H9 (cell line): Measurements from ENCODE around the gene RPS6KA1. TPM values are rescaled to one million over a fixed set of nuclear protein-coding genes. Genes with fewer than 3 reads are reported as not detected.

Experiments
- DNase-seq: peaks from one replicate; pipeline ENCODE4 v3.0.0-alpha.2; 2017
- H2AFZ ChIP-seq: one replicate; pipeline ENCODE4 v1.6.1; 2013; ENCODE audit warnings: mild to moderate bottlenecking, low read length, control low read depth, moderate library complexity
- H2AK5ac ChIP-seq: 2 replicates; pipeline ENCODE4 v1.6.1; 2013; ENCODE audit warnings: low read length, control low read depth, mixed read lengths; ENCODE audit not compliant: insufficient read length
- H2BK120ac ChIP-seq: one replicate; pipeline ENCODE4 v1.6.1; 2013; ENCODE audit warnings: low read depth, mild to moderate bottlenecking, low read length, control low read depth, inconsistent platforms; ENCODE audit not compliant: poor library complexity, severe bottlenecking
- H2BK12ac ChIP-seq: 2 replicates; pipeline ENCODE4 v1.6.1; 2013; ENCODE audit warnings: low read length, control low read depth, mixed read lengths, low read depth; ENCODE audit not compliant: insufficient read length
- H2BK15ac ChIP-seq: 2 replicates; pipeline ENCODE4 v1.6.1; 2013; ENCODE audit warnings: low read depth, low read length, control low read depth
- H2BK20ac ChIP-seq: one replicate; pipeline ENCODE4 v1.6.1; 2013; ENCODE audit warnings: low read depth, mild to moderate bottlenecking, low read length, control low read depth, inconsistent platforms; ENCODE audit not compliant: poor library complexity, severe bottlenecking
- H2BK5ac ChIP-seq: 2 replicates; pipeline ENCODE4 v1.6.1; 2013; ENCODE audit warnings: low read length, control low read depth, mixed read lengths; ENCODE audit not compliant: insufficient read length
- H3K14ac ChIP-seq: 2 replicates; pipeline ENCODE4 v1.6.1; 2013; ENCODE audit warnings: low read length, control low read depth; ENCODE audit not compliant: insufficient read depth
- H3K18ac ChIP-seq: 2 replicates; pipeline ENCODE4 v1.6.1; 2013; ENCODE audit warnings: low read depth, mild to moderate bottlenecking, mixed read lengths, low read length, control low read depth; ENCODE audit not compliant: insufficient read length
- H3K23ac ChIP-seq: 2 replicates; pipeline ENCODE4 v1.6.1; 2013; ENCODE audit warnings: low read length, control low read depth, mixed read lengths, low read depth; ENCODE audit not compliant: insufficient read length
- H3K23me2 ChIP-seq: 2 replicates; pipeline ENCODE4 v1.6.1; 2013; ENCODE audit warnings: low read depth, mild to moderate bottlenecking, mixed read lengths, low read length, control low read depth; ENCODE audit not compliant: insufficient read length, poor library complexity, severe bottlenecking
- H3K27ac ChIP-seq: 2 replicates; pipeline ENCODE4 v1.5.1; 2013; ENCODE audit warnings: low read length, control low read depth, mixed read lengths, low read depth; ENCODE audit not compliant: insufficient read length
- H3K27me3 ChIP-seq: 2 replicates; pipeline ENCODE4 v1.6.1; 2013; ENCODE audit warnings: low read length, control low read depth, inconsistent platforms; ENCODE audit not compliant: insufficient read depth
- H3K4ac ChIP-seq: 2 replicates; pipeline ENCODE4 v1.6.1; 2013; ENCODE audit warnings: low read depth, mild to moderate bottlenecking, control low read depth, inconsistent platforms, low read length, moderate library complexity
- H3K4me1 ChIP-seq: 2 replicates; pipeline ENCODE4 v1.6.1; 2013; ENCODE audit warnings: low read length, control low read depth, inconsistent platforms; ENCODE audit not compliant: insufficient read depth
- H3K4me2 ChIP-seq: 2 replicates; pipeline ENCODE4 v1.6.1; 2013; ENCODE audit warnings: low read length, control low read depth, mixed read lengths; ENCODE audit not compliant: insufficient read length, insufficient read depth
- H3K56ac ChIP-seq: 2 replicates; pipeline ENCODE4 v1.6.1; 2013; ENCODE audit warnings: low read depth, mild to moderate bottlenecking, mixed read lengths, low read length, control low read depth; ENCODE audit not compliant: insufficient read length
- H3K79me1 ChIP-seq: 2 replicates; pipeline ENCODE4 v1.6.1; 2013; ENCODE audit warnings: low read depth, mild to moderate bottlenecking, moderate library complexity, low read length, control low read depth, inconsistent platforms; ENCODE audit not compliant: insufficient read depth, poor library complexity, severe bottlenecking
- H3K79me2 ChIP-seq: 2 replicates; pipeline ENCODE4 v1.6.1; 2013; ENCODE audit warnings: low read length, control low read depth, inconsistent platforms; ENCODE audit not compliant: insufficient read depth
- H3K9ac ChIP-seq: 2 replicates; pipeline ENCODE4 v1.6.1; 2013; ENCODE audit warnings: low read length, control low read depth, mixed read lengths; ENCODE audit not compliant: insufficient read length; ENCODE audit errors: extremely low read depth
- H3K9me3 ChIP-seq: one replicate; pipeline ENCODE4 v1.6.1; 2013; ENCODE audit warnings: low read depth, low read length, inconsistent platforms; ENCODE audit not compliant: control insufficient read depth
- H3T11ph ChIP-seq: one replicate; pipeline ENCODE4 v1.6.1; 2013; ENCODE audit warnings: mild to moderate bottlenecking, low read length, control low read depth, inconsistent platforms
- H4K20me1 ChIP-seq: one replicate; pipeline ENCODE4 v1.6.1; 2013; ENCODE audit not compliant: control insufficient read depth, insufficient read length, insufficient read depth
- H4K5ac ChIP-seq: 2 replicates; pipeline ENCODE4 v1.6.1; 2013; ENCODE audit warnings: low read depth, mild to moderate bottlenecking, mixed read lengths, low read length, control low read depth; ENCODE audit not compliant: insufficient read length
- H4K8ac ChIP-seq: replicated peaks from 2 replicates; pipeline ENCODE4 v1.6.1; 2013; ENCODE audit warnings: low read length, control low read depth, mixed read lengths, low read depth; ENCODE audit not compliant: insufficient read length
- H4K91ac ChIP-seq: 2 replicates; pipeline ENCODE4 v1.6.1; 2013; ENCODE audit warnings: low read depth, mild to moderate bottlenecking, moderate library complexity, mixed read lengths, low read length, control low read depth; ENCODE audit not compliant: insufficient read length
- H3K27ac Mint-ChIP-seq, 3 experiments: 2 replicates in 2 of 3; 3 replicates in 1 of 3; pipeline ENCODE4 v1.8.0; 2020 to 2021; ENCODE audit warnings: mixed read lengths in 3 of 3, mild to moderate bottlenecking in 1 of 3, moderate library complexity in 1 of 3
- H3K27me3 Mint-ChIP-seq: 2 replicates; pipeline ENCODE4 v1.8.0; 2021; ENCODE audit warnings: low read depth, mild to moderate bottlenecking, moderate library complexity, mixed read lengths
- H3K36me3 Mint-ChIP-seq, 3 experiments: 2 replicates in 2 of 3; 3 replicates in 1 of 3; pipeline ENCODE4 v1.8.0; 2020 to 2021; ENCODE audit warnings: low read depth in 3 of 3, mixed read lengths in 3 of 3; ENCODE audit not compliant: insufficient read depth in 1 of 3
- H3K4me1 Mint-ChIP-seq, 2 experiments: 2 replicates each; pipeline ENCODE4 v1.8.0; 2020; ENCODE audit warnings: mixed read lengths in 2 of 2
- H3K4me3 Mint-ChIP-seq, 2 experiments: 2 replicates in 1 of 2; 3 replicates in 1 of 2; pipeline ENCODE4 v1.8.0; 2020 to 2021; ENCODE audit warnings: mild to moderate bottlenecking in 2 of 2, mixed read lengths in 2 of 2, moderate library complexity in 1 of 2
- H3K9me3 Mint-ChIP-seq, 2 experiments: 2 replicates in 1 of 2; 3 replicates in 1 of 2; pipeline ENCODE4 v1.8.0; 2020; ENCODE audit warnings: mild to moderate bottlenecking in 2 of 2, mixed read lengths in 2 of 2, moderate library complexity in 1 of 2
- CTCF ChIP-seq: fragments of 200-600 bp; sonication (generic); conservative IDR thresholded peaks from 3 replicates; pipeline ENCODE4 v1.8.0; 2021; ENCODE audit warnings: antibody characterized with exemption, mild to moderate bottlenecking
- WGBS: extraction: QIAGEN DNeasy Blood & Tissue Kit; methylation state at CpG from one replicate; pipeline ENCODE4 v1.1.7; 2013; ENCODE audit warnings: missing lambda C conversion rate, low lambda C conversion rate, mixed read lengths; ENCODE audit not compliant: insufficient read length; ENCODE audit errors: extremely low coverage; 5-methylcytosine and 5-hydroxymethylcytosine counted together
- total RNA-seq: library from RNA; stranded (reverse); gene quantifications from 2 replicates; pipeline ENCODE4 v1.2.1, GENCODE V29; 2021

The RPS6KA1 gene
- total RNA-seq, 1 experiment from 2014 or later: 45.3 TPM

DNA sequence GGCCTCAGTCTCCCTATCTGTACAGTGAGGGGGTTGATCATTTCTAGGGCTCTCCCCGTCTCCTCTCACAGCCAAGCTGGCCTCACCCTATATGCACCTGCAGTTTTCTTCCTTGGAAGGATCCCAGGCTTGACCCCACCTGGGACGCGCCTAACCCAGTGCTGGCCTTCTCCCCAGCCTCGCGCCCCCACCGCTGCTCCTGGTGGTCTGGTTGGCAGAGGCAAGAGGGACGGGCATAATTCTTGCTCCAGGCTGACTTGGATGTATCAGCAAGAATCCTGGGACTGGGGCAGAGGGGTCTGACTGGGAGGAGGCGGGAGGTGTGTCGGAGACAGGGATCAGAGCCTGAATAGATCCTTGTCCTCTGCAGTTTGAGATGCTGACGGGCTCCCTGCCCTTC is 25.2 kb downstream of the RPS6KA1 start:
- Histone ChIP-seq H2BK15ac (no peak overlapping the region), H2BK12ac (no peak overlapping the region), H2BK120ac (no peak overlapping the region), H2AK5ac (no peak overlapping the region), H3K27me3 (no peaks in the 10 kb centered on the region), H2BK5ac (no peak overlapping the region), H2AFZ (no peak overlapping the region), H3K4ac (no peak overlapping the region), H4K91ac (no peak overlapping the region), H3K4me2 (no peak overlapping the region), H3K23me2 (no peaks in the 10 kb centered on the region), H3K79me2 (no peaks in the 10 kb centered on the region), H3K4me1 (no peaks in the 10 kb centered on the region), H3K27ac (no peak overlapping the region), H3K23ac (no peak overlapping the region), H4K20me1 (no peaks in the 10 kb centered on the region), H2BK20ac (no peak overlapping the region), H4K5ac (no peak overlapping the region), H3K14ac (no peak overlapping the region), H4K8ac (no peak overlapping the region), H3T11ph (no peak overlapping the region), H3K79me1 (no peaks in the 10 kb centered on the region), H3K56ac (no peak overlapping the region), H3K18ac (no peak overlapping the region), H3K9ac (no peak overlapping the region), H3K9me3 (no peaks in the 10 kb centered on the region)
- TF ChIP-seq CTCF: no peak
- WGBS: no CpG with 5 or more reads among the region's 10 CpGs
- H3K27ac Mint-ChIP-seq: no peak overlapping the region
- no peaks in the 10 kb centered on the region for H3K9me3 Mint-ChIP-seq
- no peaks in the 10 kb centered on the region for H3K4me1 Mint-ChIP-seq
- no peaks in the 10 kb centered on the region for H3K27me3 Mint-ChIP-seq
- H3K4me3 Mint-ChIP-seq: no peak overlapping the region
- DNase-seq: no peak
- peaks cover 10 to 60% (median 57%) of the 10 kb centered on the region in 3 experiments for H3K36me3 Mint-ChIP-seq
